GM21381 (cell line): ENCODE results near the gene ALPP.

Source experiments
- ATAC-seq: cut with Tn5 transposase; IDR thresholded peaks from one replicate; pipeline ENCODE4 v1.9.1; 2021; ENCODE audit warnings: mild to moderate bottlenecking, moderate library complexity; ENCODE audit not compliant: unreplicated experiment

Gene ALPP

GRCh38 chr2:232340171-232340935, 38.2 kb upstream of the ALPP start:
- ATAC-seq, result no peak

DNA sequence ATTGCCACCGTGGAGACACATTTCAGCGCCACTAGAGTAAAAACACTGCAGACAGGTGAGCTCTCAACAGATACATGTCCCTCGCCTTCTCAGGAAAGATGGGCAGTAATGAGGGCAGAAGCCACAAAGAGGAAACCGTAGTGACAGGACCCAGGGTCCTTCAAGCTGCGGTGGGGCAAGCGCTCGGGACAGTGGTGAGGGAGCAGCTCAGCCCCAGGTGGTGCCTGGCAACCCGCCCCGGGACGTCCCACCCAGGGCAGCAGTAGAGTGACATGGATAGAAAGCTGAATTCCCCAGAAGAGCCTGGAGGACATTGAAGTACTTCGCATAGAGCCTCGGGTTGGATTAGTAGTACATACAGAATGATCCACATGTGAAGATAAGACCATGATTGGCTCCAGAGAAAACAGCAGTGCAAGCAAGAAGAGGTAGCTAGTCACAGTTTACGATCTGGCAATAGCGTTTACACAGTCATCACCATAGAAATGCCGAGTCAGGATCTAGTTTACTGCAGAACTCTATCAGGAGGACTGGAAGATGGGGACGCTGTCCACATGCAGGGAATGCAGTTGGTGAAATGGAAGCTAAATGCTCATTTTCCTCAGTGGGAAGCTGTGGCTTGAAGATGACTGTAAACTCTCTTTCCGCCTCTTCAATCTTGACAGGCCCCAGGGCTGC, 37.4 kb upstream of the ALPP start:
- ATAC-seq, result no peak

- no peak for ATAC-seq
Observed at GRCh38 chr2:232341739-232342126, 36.8 kb upstream of the ALPP start.

DNA sequence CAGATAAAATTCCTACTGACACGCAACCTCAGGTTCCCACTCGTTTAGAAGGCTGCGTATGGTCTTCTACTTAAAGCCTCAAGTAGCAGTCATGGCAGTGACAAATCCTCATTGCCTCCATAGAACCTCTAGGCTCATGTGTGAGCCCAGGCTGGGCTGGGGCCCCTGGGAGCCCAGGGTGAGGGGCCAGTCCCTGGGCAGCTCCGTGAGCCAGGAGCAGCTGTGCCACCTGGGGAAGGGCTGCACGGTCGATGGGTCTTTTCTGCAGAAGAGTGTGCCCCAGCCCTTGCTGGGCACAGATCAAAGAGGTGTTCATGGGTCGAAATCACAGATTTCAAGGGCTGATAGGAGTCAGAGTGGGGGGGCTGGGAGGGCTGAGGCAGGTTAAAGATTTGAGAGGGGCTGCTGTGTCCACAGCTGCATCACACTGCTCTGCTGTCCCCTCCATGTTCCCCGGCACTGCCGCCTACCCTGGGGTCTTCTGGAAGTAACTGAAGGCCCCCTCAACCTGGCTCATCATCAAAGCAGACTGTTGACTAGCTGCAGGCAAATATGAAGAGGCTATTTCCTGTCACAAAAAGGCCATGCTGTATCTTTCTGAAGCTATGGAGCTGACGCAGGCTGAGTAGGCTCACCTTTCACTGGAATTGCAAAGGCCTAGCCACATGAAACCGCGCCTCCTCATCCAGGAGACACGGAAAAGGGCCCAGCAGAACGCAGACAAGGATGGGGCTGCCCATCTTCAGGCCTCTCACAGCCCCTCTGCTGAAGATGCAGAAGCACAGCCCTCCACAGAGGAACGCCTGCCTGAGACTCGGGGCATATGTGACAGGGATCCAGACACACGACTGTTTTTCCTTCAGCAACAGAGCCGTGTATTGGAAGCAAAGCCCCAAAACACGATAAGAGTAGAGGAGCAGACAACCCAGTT, 35.7 kb upstream of the ALPP start:
- no peak for ATAC-seq

DNA sequence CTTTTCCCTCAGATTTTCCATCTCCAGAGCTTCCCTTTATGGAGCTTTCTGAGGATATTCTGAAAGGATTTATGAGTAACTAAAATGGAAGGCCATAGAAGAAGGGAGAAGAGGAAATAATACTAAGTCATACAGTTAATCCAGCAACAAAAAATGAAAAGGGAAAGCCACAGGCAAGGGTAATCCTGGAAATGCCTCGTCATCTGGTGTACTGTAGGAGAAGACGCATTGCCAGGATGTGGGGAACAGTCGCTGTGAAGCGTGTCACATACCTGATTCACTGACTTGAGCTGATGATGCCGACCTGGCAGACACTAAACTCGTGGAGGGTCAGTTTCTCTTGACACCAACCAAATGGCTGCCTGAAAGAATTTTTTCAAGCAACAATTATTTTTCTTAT, 34.7 kb upstream of the ALPP start:
- no peak for ATAC-seq

GRCh38 chr2:232345251-232345650, 33.3 kb upstream of the ALPP start:
- ATAC-seq, result no peak

DNA sequence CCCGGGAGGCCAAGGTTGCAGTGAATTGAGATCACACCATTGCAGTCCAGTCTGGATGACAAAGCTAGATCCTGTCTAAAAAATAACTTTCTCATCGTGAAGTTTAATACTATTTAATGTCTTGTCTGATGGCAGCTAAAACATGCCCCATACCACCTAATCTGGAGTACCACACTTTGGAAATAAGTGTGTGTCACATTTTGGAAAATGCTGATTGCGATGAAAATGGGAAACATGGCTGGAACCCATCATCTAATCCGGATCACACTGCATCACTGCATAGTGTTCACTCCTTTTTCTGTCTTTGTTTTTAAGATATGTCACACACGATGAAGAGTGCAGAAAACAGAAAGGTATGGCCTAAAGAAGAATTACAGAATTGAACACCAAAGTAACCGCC, 31.2 kb upstream of the ALPP start:
- no peak for ATAC-seq

DNA sequence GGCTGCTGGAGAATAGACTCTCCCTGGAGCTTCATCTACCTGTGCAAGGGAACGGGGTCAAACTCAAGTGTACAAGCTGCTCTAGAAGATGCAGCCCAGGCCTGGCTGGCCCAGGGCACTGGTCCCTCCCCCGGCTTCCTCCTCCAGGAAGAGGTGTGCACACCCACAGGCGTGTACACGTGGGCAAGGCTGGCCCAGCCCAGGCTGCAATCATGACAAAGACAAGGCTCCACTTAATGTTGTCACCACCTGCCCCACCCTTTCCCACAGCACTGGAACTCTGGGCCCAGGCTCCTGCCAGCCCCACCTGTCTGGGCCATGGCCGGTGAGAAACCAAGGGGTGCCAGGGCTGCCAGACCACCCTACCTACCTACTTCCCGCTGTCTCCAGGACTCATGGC, 29.6 kb upstream of the ALPP start:
- no peak for ATAC-seq

GRCh38 chr2:232349546-232349945, 29.0 kb upstream of the ALPP start:
- ATAC-seq, result no peak

GRCh38 chr2:232349946-232350635, 28.5 kb upstream of the ALPP start:
- no peak for ATAC-seq

DNA sequence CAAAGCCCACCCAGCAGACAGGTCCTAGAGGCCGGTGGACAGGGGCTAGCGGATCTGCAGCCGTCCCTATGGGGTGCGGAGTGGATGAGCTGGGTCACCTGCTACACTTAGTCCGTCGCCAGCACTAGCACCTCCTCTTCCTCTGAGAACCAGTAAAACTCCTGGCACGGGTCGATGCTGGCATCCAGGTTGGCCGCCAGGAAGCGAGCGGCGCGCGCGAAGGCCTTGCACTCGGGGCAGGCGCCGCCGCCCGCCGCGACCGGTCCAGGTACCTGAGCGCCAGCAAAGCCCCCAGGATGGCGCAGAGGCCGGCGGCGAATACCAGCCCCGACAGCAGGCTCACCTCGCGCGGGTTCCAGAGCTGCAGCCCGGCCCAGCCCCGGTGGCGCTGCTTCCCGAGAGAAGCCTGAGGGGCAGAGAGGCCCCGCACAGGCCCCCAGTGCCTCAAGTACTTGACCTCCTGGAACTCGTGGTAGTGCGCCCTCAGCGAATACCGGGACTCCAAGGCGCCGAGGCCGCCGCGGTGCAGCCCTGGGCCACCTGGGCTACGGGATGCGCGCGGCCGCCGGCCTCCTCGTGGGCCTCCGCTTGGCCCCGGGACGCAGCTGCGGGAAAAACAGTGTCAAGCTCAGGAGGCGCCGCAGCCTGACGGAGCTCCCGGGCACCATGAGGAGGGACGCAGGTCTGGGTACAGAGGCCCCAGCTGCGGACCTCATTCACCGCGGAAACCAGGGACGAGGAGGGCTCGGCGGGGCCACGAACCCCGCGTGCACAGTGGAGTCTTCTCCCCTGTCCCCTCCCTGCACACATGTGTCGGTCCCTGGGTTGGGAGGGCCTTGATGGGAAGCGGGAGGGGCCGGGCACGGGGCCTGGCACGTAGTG, 27.5 kb upstream of the ALPP start:
- no peak for ATAC-seq

- ATAC-seq, result no peak
Observed at GRCh38 chr2:232351686-232352510, 26.7 kb upstream of the ALPP start.

DNA sequence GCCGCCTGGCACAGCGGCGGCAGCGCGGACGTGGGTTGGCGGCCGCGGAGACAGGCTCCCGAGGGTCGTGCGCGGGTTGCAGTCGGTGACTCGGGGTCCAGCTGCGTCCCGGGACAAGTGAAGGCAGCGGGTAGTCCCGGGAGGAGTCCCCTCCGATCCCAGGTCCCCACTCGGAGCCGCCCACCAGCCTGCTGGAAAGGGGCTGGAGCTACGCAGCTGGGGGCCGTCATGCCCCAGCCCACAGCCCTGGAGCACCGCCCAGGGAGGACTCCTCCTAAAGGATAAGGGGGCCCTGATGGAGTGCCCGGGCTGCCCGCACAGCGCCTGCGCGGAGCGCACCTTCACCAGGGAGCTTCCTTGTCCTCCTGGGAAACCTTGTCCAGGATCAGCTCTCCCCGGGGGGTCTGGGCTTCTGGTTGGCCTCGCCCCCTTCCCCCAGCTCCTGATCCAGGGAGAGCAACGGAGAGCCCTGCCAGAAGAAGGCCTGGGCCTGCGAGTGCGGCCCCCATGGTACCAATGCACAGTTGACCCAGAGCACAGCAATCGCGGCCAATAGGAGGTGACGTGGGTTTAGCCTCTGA, 25.9 kb upstream of the ALPP start:
- ATAC-seq, result no peak

DNA sequence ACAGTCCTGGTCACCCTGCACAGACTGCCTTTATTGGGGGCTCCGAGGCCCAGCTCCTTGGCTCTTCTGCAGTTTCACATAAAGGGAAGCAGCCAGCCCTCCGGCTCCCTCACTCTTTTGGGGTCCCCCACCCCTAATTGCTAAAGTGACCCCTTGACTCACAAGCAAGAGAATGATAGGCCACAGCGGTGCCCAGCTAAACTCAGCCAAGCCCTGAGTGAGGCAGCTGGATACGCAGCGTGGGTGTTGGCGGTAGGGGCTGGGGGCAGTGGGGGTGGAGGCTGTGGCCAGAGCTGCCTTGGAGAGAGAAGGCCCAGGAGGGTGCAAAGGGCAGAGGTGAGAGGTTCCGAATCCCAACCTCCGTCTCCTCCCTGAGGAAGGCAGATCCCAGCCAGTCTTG, 25.5 kb upstream of the ALPP start:
- no peak for ATAC-seq

DNA sequence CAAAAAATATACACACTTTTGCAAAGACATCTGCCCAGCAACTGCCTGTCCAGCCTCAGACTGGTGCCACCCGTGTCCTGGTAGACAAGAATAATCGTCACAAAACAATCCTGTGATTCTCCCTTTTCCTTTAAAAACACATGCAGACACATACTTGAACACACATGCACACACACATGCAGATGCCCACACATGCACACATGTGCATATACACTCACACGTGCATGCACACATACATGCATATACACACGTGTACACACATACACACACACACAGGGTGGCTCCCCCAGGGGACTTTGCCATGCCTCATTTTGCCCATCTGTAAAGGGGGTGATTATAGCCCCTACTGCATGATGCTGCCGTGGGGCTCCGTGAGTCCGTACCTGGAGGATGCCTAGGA, 24.9 kb upstream of the ALPP start:
- no peak for ATAC-seq

DNA sequence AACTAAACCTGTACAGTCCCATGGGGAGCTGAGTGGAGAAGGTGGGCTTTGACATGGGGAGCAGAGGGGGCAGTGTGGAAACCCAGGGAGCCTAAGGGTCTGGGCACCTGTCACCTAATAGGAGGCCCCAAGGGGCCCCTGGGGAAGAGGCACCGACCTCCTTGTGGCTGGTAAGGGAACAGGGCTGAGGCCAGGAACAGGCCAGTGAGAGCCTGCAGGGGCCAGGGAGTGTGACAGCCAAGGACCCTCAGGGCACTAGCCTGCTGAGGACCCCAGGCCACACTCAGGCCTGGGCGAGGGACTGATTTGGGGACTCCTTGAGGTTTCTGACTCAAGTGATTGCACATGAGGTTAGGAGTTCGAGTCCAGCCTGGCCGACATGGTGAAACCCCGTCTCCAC, 24.5 kb upstream of the ALPP start:
- no peak for ATAC-seq

DNA sequence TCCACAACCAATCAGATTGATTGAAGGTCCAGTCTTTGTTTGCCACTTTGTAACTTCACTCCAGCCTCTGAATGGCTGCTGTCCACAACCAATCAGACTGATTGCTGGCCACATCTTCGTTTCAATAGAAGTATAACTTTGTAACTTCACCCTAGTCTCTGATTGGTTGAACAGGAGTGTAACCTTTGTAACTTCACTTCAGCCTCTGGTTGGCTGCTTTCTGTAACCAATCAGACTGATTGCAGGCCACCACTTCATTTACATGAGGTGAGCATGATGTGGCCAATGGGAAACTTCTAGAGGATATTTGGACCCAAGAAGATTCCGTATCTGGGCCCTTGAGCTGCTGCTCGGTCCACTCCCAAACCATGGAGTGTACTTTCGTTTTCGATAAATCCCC, 16.9 kb upstream of the ALPP start:
- no peak for ATAC-seq

GRCh38 chr2:232362174-232362900, 16.2 kb upstream of the ALPP start:
- no peak for ATAC-seq
